ENCODE measurements around the gene STON1.

- TF ChIP-seq POLR2A (IDR thresholded peaks at IDR 0.05) (no peak), CTCF (IDR thresholded peaks at IDR 0.05) (no peak)
These were observed 94.7 kb downstream of the STON1 start for GRCh38 chr2:48624696-48625095.

Data from right lobe of liver (tissue), 4 donors.